ENCODE data around the gene PBX3.

Gene PBX3

GRCh38 chr9:126000731-126001580 is 253.8 kb downstream of the PBX3 start:
- DNase-seq: no peak

GRCh38 chr9:126001581-126002225 is 254.5 kb downstream of the PBX3 start:
- no peak for DNase-seq

- no peak for DNase-seq
Observed at GRCh38 chr9:126002476-126003350, 255.5 kb downstream of the PBX3 start.

GRCh38 chr9:126009047-126009446 is 261.9 kb downstream of the PBX3 start:
- DNase-seq: no peak

- no peak for DNase-seq
Observed at GRCh38 chr9:126014726-126015125, 267.6 kb downstream of the PBX3 start.

- no peak for DNase-seq
Observed at GRCh38 chr9:126015424-126015823, 268.3 kb downstream of the PBX3 start.

- no peak for DNase-seq
Observed at GRCh38 chr9:126016579-126017290, 269.6 kb downstream of the PBX3 start.
